ENCODE data around the gene MATN1.
A peak's percentile ranks its signal among the peaks of the same experiment; 100 is the strongest.

MATN1 gene

GRCh38 chr1:30680879-30681278, 42.5 kb downstream of the MATN1 start:
- DNase-seq (ENCODE audit: low spot score) = no peak

- DNase-seq (ENCODE audit: low spot score) = no peak
Measured at GRCh38 chr1:30680429-30680828, 43.0 kb downstream of the MATN1 start.

GRCh38 chr1:30679976-30680305, 43.4 kb downstream of the MATN1 start:
- no peak for DNase-seq (ENCODE audit: low spot score)

GRCh38 chr1:30679201-30679975, 44.0 kb downstream of the MATN1 start:
- DNase-seq (ENCODE audit: low spot score) = no peak

GRCh38 chr1:30678209-30678608, 45.2 kb downstream of the MATN1 start:
- DNase-seq (ENCODE audit: low spot score) = no peak

- peak; percentile 31 for DNase-seq (ENCODE audit: low spot score)
Measured at GRCh38 chr1:30677471-30677870, 45.9 kb downstream of the MATN1 start.

GRCh38 chr1:30675761-30676160, 47.6 kb downstream of the MATN1 start:
- no peak for DNase-seq (ENCODE audit: low spot score)

GRCh38 chr1:30675289-30675688, 48.1 kb downstream of the MATN1 start:
- DNase-seq (ENCODE audit: low spot score) = no peak

GRCh38 chr1:30673395-30673794, 50.0 kb downstream of the MATN1 start:
- no peak for DNase-seq (ENCODE audit: low spot score)

GRCh38 chr1:30672661-30673060, 50.7 kb downstream of the MATN1 start:
- no peak for DNase-seq (ENCODE audit: low spot score)

- DNase-seq (ENCODE audit: low spot score) = peak; percentile 17
Measured at GRCh38 chr1:30670240-30671060, 52.9 kb downstream of the MATN1 start.

- DNase-seq (ENCODE audit: low spot score) = no peak
Measured at GRCh38 chr1:30668546-30669327, 54.6 kb downstream of the MATN1 start.

- peak; percentile 68 for DNase-seq (ENCODE audit: low spot score)
Measured at GRCh38 chr1:30668024-30668423, 55.4 kb downstream of the MATN1 start.

GRCh38 chr1:30666756-30667273, 56.6 kb downstream of the MATN1 start:
- no peak for DNase-seq (ENCODE audit: low spot score)

GRCh38 chr1:30665216-30666010, 58.0 kb downstream of the MATN1 start:
- DNase-seq (ENCODE audit: low spot score) = no peak

GRCh38 chr1:30664103-30664755, 59.2 kb downstream of the MATN1 start:
- no peak for DNase-seq (ENCODE audit: low spot score)

- no peak for DNase-seq (ENCODE audit: low spot score)
Measured at GRCh38 chr1:30663596-30664091, 59.7 kb downstream of the MATN1 start.

GRCh38 chr1:30662291-30662840, 61.0 kb downstream of the MATN1 start:
- DNase-seq (ENCODE audit: low spot score) = no peak

GRCh38 chr1:30661311-30661710, 62.1 kb downstream of the MATN1 start:
- DNase-seq (ENCODE audit: low spot score) = no peak
